ENCODE results near the gene DCDC1. TPM values are rescaled to one million over a fixed set of nuclear protein-coding genes. Genes with fewer than 3 reads are reported as not detected.

Gene DCDC1
- total RNA-seq, 1 donor from 2014 or later: 0.47 TPM

- H3K4me1 Mint-ChIP-seq (ENCODE audit: low read depth, unreplicated experiment): no peaks in the 10 kb centered on the region
- no peaks in the 10 kb centered on the region for H3K9me3 Mint-ChIP-seq (ENCODE audit: unreplicated experiment)
- no peak for TF ChIP-seq CTCF (IDR thresholded peaks at IDR 0.05; ENCODE audit: partially characterized antibody, unreplicated experiment)
- no peak overlapping the region for H3K4me3 Mint-ChIP-seq (ENCODE audit: unreplicated experiment)
- DNase-seq: no peak
- no peaks in the 10 kb centered on the region for H3K27me3 Mint-ChIP-seq (ENCODE audit: unreplicated experiment)
- H3K27ac Mint-ChIP-seq (ENCODE audit: unreplicated experiment): no peak overlapping the region
- H3K36me3 Mint-ChIP-seq (ENCODE audit: unreplicated experiment): no peaks in the 10 kb centered on the region
These were observed 378.2 kb downstream of the DCDC1 start for GRCh38 chr11:30991376-30991775.

GRCh38 chr11:30990625-30991296, 378.8 kb downstream of the DCDC1 start:
- Mint-ChIP-seq H3K9me3 (ENCODE audit: unreplicated experiment) (no peaks in the 10 kb centered on the region), H3K4me1 (ENCODE audit: low read depth, unreplicated experiment) (no peaks in the 10 kb centered on the region), H3K4me3 (ENCODE audit: unreplicated experiment) (no peak overlapping the region), H3K27me3 (ENCODE audit: unreplicated experiment) (no peaks in the 10 kb centered on the region), H3K27ac (ENCODE audit: unreplicated experiment) (no peak overlapping the region), H3K36me3 (ENCODE audit: unreplicated experiment) (no peaks in the 10 kb centered on the region)
- TF ChIP-seq CTCF (IDR thresholded peaks at IDR 0.05; ENCODE audit: partially characterized antibody, unreplicated experiment): no peak
- no peak for DNase-seq

GRCh38 chr11:30987819-30988218, 381.7 kb downstream of the DCDC1 start:
- TF ChIP-seq CTCF (IDR thresholded peaks at IDR 0.05; ENCODE audit: partially characterized antibody, unreplicated experiment): no peak
- Mint-ChIP-seq H3K36me3 (ENCODE audit: unreplicated experiment) (no peaks in the 10 kb centered on the region), H3K9me3 (ENCODE audit: unreplicated experiment) (no peaks in the 10 kb centered on the region), H3K4me3 (ENCODE audit: unreplicated experiment) (no peak overlapping the region), H3K4me1 (ENCODE audit: low read depth, unreplicated experiment) (peaks cover 2% of the 10 kb centered on the region), H3K27ac (ENCODE audit: unreplicated experiment) (no peak overlapping the region), H3K27me3 (ENCODE audit: unreplicated experiment) (no peaks in the 10 kb centered on the region)
- no peak for DNase-seq

- Mint-ChIP-seq H3K9me3 (ENCODE audit: unreplicated experiment) (no peaks in the 10 kb centered on the region), H3K36me3 (ENCODE audit: unreplicated experiment) (no peaks in the 10 kb centered on the region), H3K4me1 (ENCODE audit: low read depth, unreplicated experiment) (peaks cover 2% of the 10 kb centered on the region), H3K4me3 (ENCODE audit: unreplicated experiment) (no peak overlapping the region), H3K27ac (ENCODE audit: unreplicated experiment) (no peak overlapping the region), H3K27me3 (ENCODE audit: unreplicated experiment) (no peaks in the 10 kb centered on the region)
- DNase-seq: no peak
- no peak for TF ChIP-seq CTCF (IDR thresholded peaks at IDR 0.05; ENCODE audit: partially characterized antibody, unreplicated experiment)
These were observed 384.0 kb downstream of the DCDC1 start for GRCh38 chr11:30985536-30985935.

- TF ChIP-seq CTCF (IDR thresholded peaks at IDR 0.05; ENCODE audit: partially characterized antibody, unreplicated experiment): no peak
- Mint-ChIP-seq H3K4me3 (ENCODE audit: unreplicated experiment) (no peak overlapping the region), H3K27ac (ENCODE audit: unreplicated experiment) (no peak overlapping the region)
These were observed 384.7 kb downstream of the DCDC1 start for GRCh38 chr11:30984827-30985226.

More at GRCh38 chr11:30984827-30985226, 384.7 kb downstream of the DCDC1 start:
- no peak for DNase-seq
- Mint-ChIP-seq H3K27me3 (ENCODE audit: unreplicated experiment) (peaks cover 1% of the 10 kb centered on the region), H3K4me1 (ENCODE audit: low read depth, unreplicated experiment) (peaks cover 2% of the 10 kb centered on the region), H3K36me3 (ENCODE audit: unreplicated experiment) (no peaks in the 10 kb centered on the region), H3K9me3 (ENCODE audit: unreplicated experiment) (no peaks in the 10 kb centered on the region)
